Karpas-422 (cell line): ENCODE measurements around the gene TAGLN2. TPM values are rescaled to one million over a fixed set of nuclear protein-coding genes. Genes with fewer than 3 reads are reported as not detected.
"Not testable (repeated sequence)": the region's sequence is repeated elsewhere in the genome, so short reads cannot be mapped to it uniquely, and the experiment has no call there.

Experiments
- DNase-seq: peaks from one replicate; pipeline ENCODE4 v3.0.0-alpha.2; 2015
- H2AFZ ChIP-seq: fragments of 200-600 bp; sonication (generic); 2 replicates; pipeline ENCODE4 v1.6.1; 2014; ENCODE audit warnings: antibody characterized with exemption, low read length, mixed read lengths
- H3K27ac ChIP-seq: fragments of 200-600 bp; sonication (generic); 2 replicates; pipeline ENCODE4 v1.5.1; 2014; ENCODE audit warnings: mild to moderate bottlenecking, low read length, moderate library complexity
- H3K27me3 ChIP-seq: fragments of 200-600 bp; sonication (generic); 2 replicates; pipeline ENCODE4 v1.6.1; 2014; ENCODE audit warnings: low read length, mixed read lengths
- H3K36me3 ChIP-seq: fragments of 200-600 bp; sonication (generic); 2 replicates; pipeline ENCODE4 v1.6.1; 2014; ENCODE audit warnings: low read length, mixed read lengths; ENCODE audit not compliant: insufficient read depth
- H3K4me1 ChIP-seq: fragments of 200-600 bp; sonication (generic); 2 replicates; pipeline ENCODE4 v1.6.1; 2014; ENCODE audit warnings: mild to moderate bottlenecking, low read length, mixed read lengths
- H3K4me2 ChIP-seq: fragments of 200-600 bp; sonication (generic); 2 replicates; pipeline ENCODE4 v1.6.1; 2014; ENCODE audit warnings: low read length, low read depth, mild to moderate bottlenecking; ENCODE audit not compliant: poor library complexity, severe bottlenecking
- H3K4me3 ChIP-seq: fragments of 200-600 bp; sonication (generic); 2 replicates; pipeline ENCODE4 v1.5.1; 2014; ENCODE audit warnings: mild to moderate bottlenecking, antibody characterized with exemption, low read length, mixed read lengths
- H3K79me2 ChIP-seq: fragments of 200-600 bp; sonication (generic); 2 replicates; pipeline ENCODE4 v1.6.1; 2014; ENCODE audit warnings: mild to moderate bottlenecking, low read length, mixed read lengths
- H3K9ac ChIP-seq: fragments of 200-600 bp; sonication (generic); 2 replicates; pipeline ENCODE4 v1.6.0; 2014; ENCODE audit warnings: low read length
- H3K9me2 ChIP-seq: fragments of 200-600 bp; sonication (generic), shearing (Covaris generic); replicated peaks from 2 replicates; pipeline ENCODE4 v1.6.0; 2014; ENCODE audit warnings: mild to moderate bottlenecking, low read length, moderate library complexity; ENCODE audit not compliant: insufficient read depth
- H3K9me3 ChIP-seq: fragments of 300-700, 200-600 bp; sonication (generic); 2 replicates; pipeline ENCODE4 v1.6.1; 2014; ENCODE audit warnings: low read length, mixed read lengths
- H4K20me1 ChIP-seq: fragments of 200-600 bp; sonication (generic); 2 replicates; pipeline ENCODE4 v1.6.1; 2014; ENCODE audit warnings: mild to moderate bottlenecking, antibody characterized with exemption, low read length, low read depth; ENCODE audit not compliant: insufficient read depth
- total RNA-seq: library from RNA; depleted of rRNA; stranded (reverse); fragments of >200 nt; shearing (Covaris generic); gene quantifications from 2 replicates; pipeline ENCODE4 v1.2.3, GENCODE V29; 2014; ENCODE audit warnings: low replicate concordance

Gene TAGLN2
- total RNA-seq, 1 experiment from 2014 or later: 141 TPM

GRCh38 chr1:159911326-159912070 is 13.8 kb downstream of the TAGLN2 start:
- peaks cover 12% of the 10 kb centered on the region for H3K4me1 ChIP-seq
- H3K36me3 ChIP-seq: no peaks in the 10 kb centered on the region
- no peak for DNase-seq
- no peaks in the 10 kb centered on the region for H3K9me2 ChIP-seq
- H4K20me1 ChIP-seq: no peaks in the 10 kb centered on the region
- H3K27me3 ChIP-seq: no peaks in the 10 kb centered on the region
- no peak overlapping the region for H3K4me2 ChIP-seq
- no peak overlapping the region for H3K9ac ChIP-seq
- H3K27ac ChIP-seq: no peak overlapping the region
- no peaks in the 10 kb centered on the region for H3K79me2 ChIP-seq
- no peak overlapping the region for H2AFZ ChIP-seq
- no peaks in the 10 kb centered on the region for H3K9me3 ChIP-seq
- no peak overlapping the region for H3K4me3 ChIP-seq

- no peak for DNase-seq
- no peaks in the 10 kb centered on the region for H3K36me3 ChIP-seq
- no peak overlapping the region for H3K4me2 ChIP-seq
- H3K79me2 ChIP-seq: no peaks in the 10 kb centered on the region
- H3K9me3 ChIP-seq: no peaks in the 10 kb centered on the region
- no peak overlapping the region for H2AFZ ChIP-seq
- H3K9ac ChIP-seq: no peak overlapping the region
- peaks cover 12% of the 10 kb centered on the region for H3K4me1 ChIP-seq
- no peak overlapping the region for H3K4me3 ChIP-seq
- no peaks in the 10 kb centered on the region for H3K27me3 ChIP-seq
- no peak overlapping the region for H3K27ac ChIP-seq
- H4K20me1 ChIP-seq: no peaks in the 10 kb centered on the region
- no peaks in the 10 kb centered on the region for H3K9me2 ChIP-seq
These were observed 17.0 kb downstream of the TAGLN2 start for GRCh38 chr1:159908031-159908940.

DNA sequence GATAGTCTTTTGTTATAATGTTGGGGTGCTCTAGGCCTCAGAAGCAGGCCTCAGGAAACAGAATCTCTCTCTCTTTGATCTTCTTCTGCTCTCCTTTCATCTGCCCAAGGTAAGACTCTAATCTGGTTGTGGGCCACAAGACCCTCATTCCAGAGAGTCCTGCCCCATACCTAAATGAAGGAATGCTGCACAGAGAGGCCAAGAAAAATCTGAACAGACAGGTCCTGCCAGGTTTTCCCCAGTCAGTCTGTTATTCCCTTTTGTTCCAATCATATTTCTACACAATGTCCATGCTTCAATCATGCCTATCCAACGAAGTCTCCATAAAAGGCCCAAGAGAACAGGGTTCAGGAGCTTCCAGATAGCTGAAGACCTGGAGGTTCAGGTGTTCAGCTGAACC is 18.3 kb downstream of the TAGLN2 start:
- H3K4me2 ChIP-seq: no peak overlapping the region

GRCh38 chr1:159904036-159904435 is 21.3 kb downstream of the TAGLN2 start:
- not testable (repeated sequence) for H4K20me1 ChIP-seq, DNase-seq, H3K36me3 ChIP-seq, H3K9me3 ChIP-seq, H3K4me3 ChIP-seq, H2AFZ ChIP-seq, H3K4me1 ChIP-seq, H3K27ac ChIP-seq, H3K9ac ChIP-seq, H3K9me2 ChIP-seq, H3K79me2 ChIP-seq, H3K27me3 ChIP-seq, H3K4me2 ChIP-seq

More for the DNA sequence above, 18.3 kb downstream of the TAGLN2 start:
- Histone ChIP-seq H2AFZ (no peak overlapping the region), H3K79me2 (no peaks in the 10 kb centered on the region), H3K36me3 (no peaks in the 10 kb centered on the region), H3K9ac (no peak overlapping the region), H3K27me3 (no peaks in the 10 kb centered on the region), H3K27ac (no peak overlapping the region), H4K20me1 (no peaks in the 10 kb centered on the region), H3K4me1 (peaks cover 12% of the 10 kb centered on the region), H3K9me3 (no peaks in the 10 kb centered on the region), H3K9me2 (no peaks in the 10 kb centered on the region), H3K4me3 (no peak overlapping the region)
- DNase-seq: no peak

DNA sequence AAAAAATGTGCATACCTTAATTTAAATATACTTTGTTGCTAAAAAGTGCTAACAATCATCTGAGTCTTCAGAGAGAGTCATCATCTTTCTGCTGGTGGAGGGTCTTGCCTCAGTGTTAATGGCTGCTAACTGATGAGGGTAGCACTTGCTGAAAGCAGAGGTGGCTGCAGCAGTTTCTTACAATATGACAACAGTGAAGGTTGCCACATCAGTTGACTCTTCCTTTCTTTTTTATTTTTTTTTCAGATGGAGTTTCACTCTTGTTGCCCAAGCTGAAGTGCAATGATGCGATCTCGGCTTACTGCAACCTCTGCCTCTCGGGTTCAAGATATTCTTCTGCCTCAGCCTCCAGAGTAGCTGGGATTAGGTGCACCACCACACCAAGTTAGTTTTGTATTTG is 22.8 kb downstream of the TAGLN2 start:
- Histone ChIP-seq H3K4me2 (no peak overlapping the region), H3K9me2 (no peaks in the 10 kb centered on the region), H3K27ac (no peak overlapping the region), H2AFZ (no peak overlapping the region), H3K9me3 (no peaks in the 10 kb centered on the region), H3K4me3 (no peak overlapping the region), H3K9ac (no peak overlapping the region), H3K4me1 (no peaks in the 10 kb centered on the region), H3K79me2 (no peaks in the 10 kb centered on the region), H3K27me3 (no peaks in the 10 kb centered on the region), H4K20me1 (no peaks in the 10 kb centered on the region), H3K36me3 (no peaks in the 10 kb centered on the region)
- DNase-seq: no peak

GRCh38 chr1:159900755-159901360 is 24.4 kb downstream of the TAGLN2 start:
- Histone ChIP-seq H3K9ac (no peak overlapping the region), H3K4me2 (no peak overlapping the region), H3K36me3 (no peaks in the 10 kb centered on the region), H3K9me3 (no peaks in the 10 kb centered on the region), H3K27me3 (no peaks in the 10 kb centered on the region), H3K4me1 (no peaks in the 10 kb centered on the region), H3K9me2 (no peaks in the 10 kb centered on the region), H3K79me2 (no peaks in the 10 kb centered on the region), H3K4me3 (no peak overlapping the region), H4K20me1 (no peaks in the 10 kb centered on the region), H2AFZ (no peak overlapping the region), H3K27ac (no peak overlapping the region)
- peak; percentile 31 for DNase-seq

DNA sequence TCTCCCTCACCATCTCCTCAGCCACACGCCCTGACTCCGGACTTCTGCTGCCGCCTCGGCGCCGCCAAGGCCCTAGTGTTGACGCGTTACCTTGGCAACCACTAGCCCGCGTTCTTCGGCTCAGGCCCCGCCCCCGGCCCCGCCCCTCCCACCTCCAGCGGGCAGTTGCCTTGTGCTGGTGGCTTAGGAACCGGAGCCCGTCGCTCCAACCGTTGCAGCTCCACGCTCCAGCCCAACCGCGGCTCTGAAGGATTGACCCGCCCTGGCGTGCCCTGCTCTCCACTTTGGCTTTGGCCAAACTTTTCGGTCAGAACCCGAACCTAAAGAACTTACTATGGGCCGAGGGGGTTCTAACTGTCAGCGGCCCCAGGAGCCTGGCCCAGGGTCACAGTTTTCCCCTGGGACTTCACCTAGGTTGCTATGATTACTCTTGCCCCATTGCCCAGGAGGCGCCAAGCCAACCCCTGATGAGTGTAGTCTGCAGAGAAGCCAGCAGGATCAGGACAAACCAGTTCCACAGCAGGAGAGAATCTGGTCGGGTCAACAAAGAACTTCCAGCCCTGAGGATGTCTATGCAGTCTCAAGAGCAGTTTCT is 25.1 kb downstream of the TAGLN2 start, which contains the start of gene CFAP45:
Gene CFAP45, minus strand, starts transcription at position 80 of the 595 bp plus-strand sequence. Its CDS starts 67 bp downstream, at position 13.
- H4K20me1 ChIP-seq: no peaks in the 10 kb centered on the region
- no peaks in the 10 kb centered on the region for H3K9me3 ChIP-seq
- no peak within 1 kb of the TSS for H2AFZ ChIP-seq
- no peak within 1 kb of the TSS for H3K27ac ChIP-seq
- H3K27me3 ChIP-seq: no peaks in the 10 kb centered on the region
- no peak within 1 kb of the TSS for H3K4me2 ChIP-seq
- no peak for DNase-seq
- H3K9ac ChIP-seq: no peak within 1 kb of the TSS
- no peak within 1 kb of the TSS for H3K4me3 ChIP-seq
- no peaks in the 10 kb centered on the region for H3K36me3 ChIP-seq
- no peaks in the 10 kb centered on the region for H3K4me1 ChIP-seq
- H3K79me2 ChIP-seq: no peaks in the 10 kb centered on the region
- H3K9me2 ChIP-seq: no peaks in the 10 kb centered on the region

- H2AFZ ChIP-seq, DNase-seq, H3K4me2 ChIP-seq, H3K79me2 ChIP-seq, H3K27ac ChIP-seq, H4K20me1 ChIP-seq, H3K27me3 ChIP-seq, H3K4me1 ChIP-seq, H3K9me2 ChIP-seq, H3K9ac ChIP-seq, H3K36me3 ChIP-seq, H3K9me3 ChIP-seq, H3K4me3 ChIP-seq: not testable (repeated sequence)
These were observed 25.7 kb downstream of the TAGLN2 start for GRCh38 chr1:159899634-159900033.
